Keratinocyte (primary cell): ENCODE measurements around the gene GANAB.

Source experiments
- CTCF ChIP-seq, 3 experiments: IDR thresholded peaks in 1 of 3; conservative IDR thresholded peaks in 1 of 3; optimal IDR thresholded peaks in 1 of 3; 2 replicates in 2 of 3; 3 replicates in 1 of 3; pipeline versions ENCODE3 to v1.5.1; 2011; ENCODE audit warnings: low read length in 3 of 3, mild to moderate bottlenecking in 3 of 3, moderate library complexity in 2 of 3, control low read depth in 1 of 3, inconsistent platforms in 1 of 3; ENCODE audit not compliant: insufficient read depth in 2 of 3; ENCODE audit errors: extremely low read depth in 1 of 3
- EZH2 ChIP-seq: IDR thresholded peaks from one replicate; pipeline ENCODE4 v1.6.1; 2012; ENCODE audit warnings: inconsistent platforms, mild to moderate bottlenecking, low read length, moderate library complexity

- TF ChIP-seq CTCF (optimal IDR thresholded peaks at IDR 0.05 in 1 of 3, IDR thresholded peaks at IDR 0.05 in 1 of 3, conservative IDR thresholded peaks at IDR 0.05 in 1 of 3; ENCODE audit: extremely low read depth in 1 of 3, insufficient read depth in 2 of 3, low read length in 3 of 3) (peak in 1 of 3 experiments; percentile 13), EZH2 (no peak)
These were observed 19.3 kb upstream of the GANAB start for GRCh38 chr11:62665599-62666258.
